ENCODE results near the gene ACTR3.
"Not testable (repeated sequence)": the region's sequence is repeated elsewhere in the genome, so short reads cannot be mapped to it uniquely, and the experiment has no call there.

ACTR3 gene

GRCh38 chr2:113905886-113906285, 16.0 kb downstream of the ACTR3 start:
- no peak for DNase-seq (ENCODE audit: low read depth)

GRCh38 chr2:113906647-113907046, 16.8 kb downstream of the ACTR3 start:
- DNase-seq (ENCODE audit: low read depth), result no peak

- DNase-seq (ENCODE audit: low read depth), result no peak
These were observed 17.4 kb downstream of the ACTR3 start for GRCh38 chr2:113907297-113907696.

GRCh38 chr2:113910110-113910717, 20.3 kb downstream of the ACTR3 start:
- DNase-seq (ENCODE audit: low read depth), result peak; percentile 28

- no peak for DNase-seq (ENCODE audit: low read depth)
These were observed 21.2 kb downstream of the ACTR3 start for GRCh38 chr2:113910967-113911678.

GRCh38 chr2:113915082-113915819, 25.4 kb downstream of the ACTR3 start:
- no peak for DNase-seq (ENCODE audit: low read depth)

GRCh38 chr2:113918229-113918628, 28.3 kb downstream of the ACTR3 start:
- DNase-seq (ENCODE audit: low read depth), result no peak

- no peak for DNase-seq (ENCODE audit: low read depth)
These were observed 31.1 kb downstream of the ACTR3 start for GRCh38 chr2:113920996-113921395.

GRCh38 chr2:113922335-113922734, 32.4 kb downstream of the ACTR3 start:
- no peak for DNase-seq (ENCODE audit: low read depth)

- no peak for DNase-seq (ENCODE audit: low read depth)
These were observed 32.9 kb downstream of the ACTR3 start for GRCh38 chr2:113922784-113923183.

- DNase-seq (ENCODE audit: low read depth), result no peak
These were observed 36.0 kb downstream of the ACTR3 start for GRCh38 chr2:113925884-113926283.

GRCh38 chr2:113926314-113926713, 36.4 kb downstream of the ACTR3 start:
- DNase-seq (ENCODE audit: low read depth), result no peak

- DNase-seq (ENCODE audit: low read depth), result no peak
These were observed 40.6 kb downstream of the ACTR3 start for GRCh38 chr2:113930448-113930847.

- no peak for DNase-seq (ENCODE audit: low read depth)
These were observed 47.6 kb downstream of the ACTR3 start for GRCh38 chr2:113937501-113937900.

GRCh38 chr2:113940891-113941290, 51.0 kb downstream of the ACTR3 start:
- peak; percentile 65 for DNase-seq (ENCODE audit: low read depth)

- not testable (repeated sequence) for DNase-seq (ENCODE audit: low read depth)
These were observed 55.9 kb downstream of the ACTR3 start for GRCh38 chr2:113945784-113946183.

- not testable (repeated sequence) for DNase-seq (ENCODE audit: low read depth)
These were observed 61.0 kb downstream of the ACTR3 start for GRCh38 chr2:113950906-113951305.

GRCh38 chr2:113961000-113961399, 71.1 kb downstream of the ACTR3 start:
- no peak for DNase-seq (ENCODE audit: low read depth)

- DNase-seq (ENCODE audit: low read depth), result peak; percentile 66
These were observed 73.0 kb downstream of the ACTR3 start for GRCh38 chr2:113962692-113963480.

GRCh38 chr2:113963965-113964364, 74.1 kb downstream of the ACTR3 start:
- DNase-seq (ENCODE audit: low read depth), result no peak

- no peak for DNase-seq (ENCODE audit: low read depth)
These were observed 74.5 kb downstream of the ACTR3 start for GRCh38 chr2:113964436-113964835.

GRCh38 chr2:113965228-113965627, 75.3 kb downstream of the ACTR3 start:
- DNase-seq (ENCODE audit: low read depth), result no peak

Measured in ELR (cell line).